Renal pelvis (tissue), 4 donors: ENCODE measurements around the gene MED19. TPM values are rescaled to one million over a fixed set of nuclear protein-coding genes. Genes with fewer than 3 reads are reported as not detected.
"Not testable (repeated sequence)": the region's sequence is repeated elsewhere in the genome, so short reads cannot be mapped to it uniquely, and the experiment has no call there.

Source experiments
- DNase-seq: peaks from one replicate; pipeline ENCODE4 v3.0.0-alpha.2; 2013
- polyA plus RNA-seq, 3 donors: library from polyadenylated mRNA; unstranded; fragments of 120-200 nt; gene quantifications; one replicate each; pipeline ENCODE4 v1.2.1, GENCODE V29; 2013; ENCODE audit not compliant: insufficient read length in 3 of 3

MED19 gene
- polyA plus RNA-seq, 3 donors = 21.3 to 24.3 (median 22.9) TPM

- no peak for DNase-seq
Measured at GRCh38 chr11:57713835-57714234, 1.8 kb upstream of the MED19 start.

GRCh38 chr11:57712256-57713150 lies 488 bp upstream of the MED19 start, which contains the start of gene TMX2:
Gene TMX2, plus strand, starts transcription at chr11:57712593. Its CDS starts 26 bp downstream, at chr11:57712619.
- peak; percentile 99 for DNase-seq

- DNase-seq = no peak
Measured at GRCh38 chr11:57709802-57710367, 2.1 kb downstream of the MED19 start.

GRCh38 chr11:57705432-57705831 lies 6.6 kb downstream of the MED19 start:
- not testable (repeated sequence) for DNase-seq

- DNase-seq = no peak
Measured at GRCh38 chr11:57704932-57705331, 7.1 kb downstream of the MED19 start.

GRCh38 chr11:57703341-57703740 lies 8.7 kb downstream of the MED19 start:
- no peak for DNase-seq

- DNase-seq = no peak
Measured at GRCh38 chr11:57700425-57700824, 11.6 kb downstream of the MED19 start.

- no peak for DNase-seq
Measured at GRCh38 chr11:57699813-57700212, 12.2 kb downstream of the MED19 start.

- no peak for DNase-seq
Measured at GRCh38 chr11:57698843-57699365, 13.1 kb downstream of the MED19 start.

- not testable (repeated sequence) for DNase-seq
Measured at GRCh38 chr11:57690474-57690873, 21.5 kb downstream of the MED19 start.

GRCh38 chr11:57681168-57681567 lies 30.8 kb downstream of the MED19 start:
- no peak for DNase-seq

GRCh38 chr11:57680552-57680874 lies 31.5 kb downstream of the MED19 start:
- no peak for DNase-seq

- DNase-seq = no peak
Measured at GRCh38 chr11:57679396-57679795, 32.6 kb downstream of the MED19 start.

- no peak for DNase-seq
Measured at GRCh38 chr11:57675176-57675941, 36.7 kb downstream of the MED19 start.

GRCh38 chr11:57674251-57674650 lies 37.8 kb downstream of the MED19 start:
- no peak for DNase-seq

- DNase-seq = no peak
Measured at GRCh38 chr11:57668434-57668782, 43.6 kb downstream of the MED19 start.

GRCh38 chr11:57667736-57668433 lies 44.1 kb downstream of the MED19 start, which contains the start of gene ZDHHC5:
Gene ZDHHC5, plus strand, starts transcription at chr11:57668114. Its CDS starts 4,977 bp downstream, at chr11:57673091.
- DNase-seq = peak; percentile 99

- DNase-seq = peak; percentile 97
Measured at GRCh38 chr11:57667117-57667735, 44.8 kb downstream of the MED19 start.

GRCh38 chr11:57663975-57664374 lies 48.0 kb downstream of the MED19 start:
- DNase-seq = no peak

GRCh38 chr11:57662893-57663292 lies 49.1 kb downstream of the MED19 start:
- DNase-seq = no peak

GRCh38 chr11:57659669-57660068 lies 52.3 kb downstream of the MED19 start:
- no peak for DNase-seq
